ENCODE data around the gene PAXIP1.

GRCh38 chr7:154906201-154906600 lies 96.7 kb downstream of the PAXIP1 start:
- TF ChIP-seq POLR2A (IDR thresholded peaks at IDR 0.05) (no peak), CTCF (IDR thresholded peaks at IDR 0.05) (no peak)

All from right lobe of liver (tissue), 4 donors.